ENCODE measurements around the gene PTCRA.
"Not testable (repeated sequence)": the region's sequence is repeated elsewhere in the genome, so short reads cannot be mapped to it uniquely, and the experiment has no call there.

PTCRA gene

GRCh38 chr6:42947950-42948349 is 32.1 kb downstream of the PTCRA start:
- H3K9me3 ChIP-seq (ENCODE audit: control insufficient read depth in 1 of 2, low read length in 2 of 2) = no peaks in the 10 kb centered on the region
- no peak overlapping the region for H3K4me3 ChIP-seq (ENCODE audit: low read depth in 1 of 2, low read length in 2 of 2)
- no peaks in the 10 kb centered on the region for H3K27me3 ChIP-seq (ENCODE audit: low read depth, low read length)
- peaks cover 0 to 7% of the 10 kb centered on the region in 2 donors for H3K4me1 ChIP-seq (ENCODE audit: control insufficient read depth in 1 of 2, insufficient read depth in 2 of 2, low read length in 2 of 2)
- peaks cover 0 to 5% of the 10 kb centered on the region in 2 donors for H3K36me3 ChIP-seq (ENCODE audit: control insufficient read depth in 1 of 2, insufficient read depth in 2 of 2, low read length in 2 of 2)
- H3K27ac ChIP-seq (ENCODE audit: low read length) = no peak overlapping the region

GRCh38 chr6:42952389-42952788 is 36.5 kb downstream of the PTCRA start:
- Histone ChIP-seq H3K4me1 (ENCODE audit: control insufficient read depth in 1 of 2, insufficient read depth in 2 of 2, low read length in 2 of 2) (peaks cover 0 to 7% of the 10 kb centered on the region in 2 donors), H3K36me3 (ENCODE audit: control insufficient read depth in 1 of 2, insufficient read depth in 2 of 2, low read length in 2 of 2) (no peaks in the 10 kb centered on the region), H3K27ac (ENCODE audit: low read length) (no peak overlapping the region), H3K9me3 (ENCODE audit: control insufficient read depth in 1 of 2, low read length in 2 of 2) (no peaks in the 10 kb centered on the region), H3K4me3 (ENCODE audit: low read depth in 1 of 2, low read length in 2 of 2) (no peak overlapping the region), H3K27me3 (ENCODE audit: low read depth, low read length) (no peaks in the 10 kb centered on the region)

- H3K27ac ChIP-seq (ENCODE audit: low read length); H3K9me3 ChIP-seq (ENCODE audit: control insufficient read depth in 1 of 2, low read length in 2 of 2); H3K4me3 ChIP-seq (ENCODE audit: low read depth in 1 of 2, low read length in 2 of 2); H3K27me3 ChIP-seq (ENCODE audit: low read depth, low read length); H3K4me1 ChIP-seq (ENCODE audit: control insufficient read depth in 1 of 2, insufficient read depth in 2 of 2, low read length in 2 of 2); H3K36me3 ChIP-seq (ENCODE audit: control insufficient read depth in 1 of 2, insufficient read depth in 2 of 2, low read length in 2 of 2): not testable (repeated sequence)
These were observed 38.6 kb downstream of the PTCRA start for GRCh38 chr6:42954405-42954804.

- no peaks in the 10 kb centered on the region for H3K27me3 ChIP-seq (ENCODE audit: low read depth, low read length)
- H3K36me3 ChIP-seq (ENCODE audit: control insufficient read depth in 1 of 2, insufficient read depth in 2 of 2, low read length in 2 of 2) = peaks cover 0 to 9% of the 10 kb centered on the region in 2 donors
These were observed 42.3 kb downstream of the PTCRA start for GRCh38 chr6:42958125-42958524.

GRCh38 chr6:42959917-42960242 is 44.0 kb downstream of the PTCRA start:
- Histone ChIP-seq H3K9me3 (ENCODE audit: control insufficient read depth in 1 of 2, low read length in 2 of 2) (no peaks in the 10 kb centered on the region), H3K4me3 (ENCODE audit: low read depth in 1 of 2, low read length in 2 of 2) (peak overlapping the region; percentile 57 to 74), H3K27ac (ENCODE audit: low read length) (no peak overlapping the region), H3K4me1 (ENCODE audit: control insufficient read depth in 1 of 2, insufficient read depth in 2 of 2, low read length in 2 of 2) (peaks cover 4 to 15% of the 10 kb centered on the region in 2 donors), H3K36me3 (ENCODE audit: control insufficient read depth in 1 of 2, insufficient read depth in 2 of 2, low read length in 2 of 2) (peaks cover 5 to 19% of the 10 kb centered on the region in 2 donors), H3K27me3 (ENCODE audit: low read depth, low read length) (no peaks in the 10 kb centered on the region)

More at GRCh38 chr6:42958125-42958524, 42.3 kb downstream of the PTCRA start:
- no peak overlapping the region for H3K4me3 ChIP-seq (ENCODE audit: low read depth in 1 of 2, low read length in 2 of 2)
- no peak overlapping the region for H3K27ac ChIP-seq (ENCODE audit: low read length)
- H3K9me3 ChIP-seq (ENCODE audit: control insufficient read depth in 1 of 2, low read length in 2 of 2) = no peaks in the 10 kb centered on the region
- H3K4me1 ChIP-seq (ENCODE audit: control insufficient read depth in 1 of 2, insufficient read depth in 2 of 2, low read length in 2 of 2) = peaks cover 4 to 15% of the 10 kb centered on the region in 2 donors

- Histone ChIP-seq H3K9me3 (ENCODE audit: control insufficient read depth in 1 of 2, low read length in 2 of 2) (no peaks in the 10 kb centered on the region), H3K36me3 (ENCODE audit: control insufficient read depth in 1 of 2, insufficient read depth in 2 of 2, low read length in 2 of 2) (peaks cover 7 to 24% of the 10 kb centered on the region in 2 donors), H3K4me3 (ENCODE audit: low read depth in 1 of 2, low read length in 2 of 2) (peak within 1 kb of the TSS; percentile 57 to 74), H3K27ac (ENCODE audit: low read length) (no peak within 1 kb of the TSS), H3K27me3 (ENCODE audit: low read depth, low read length) (no peaks in the 10 kb centered on the region), H3K4me1 (ENCODE audit: control insufficient read depth in 1 of 2, insufficient read depth in 2 of 2, low read length in 2 of 2) (peaks cover 4 to 15% of the 10 kb centered on the region in 2 donors)
These were observed 44.6 kb downstream of the PTCRA start, which contains the start of gene GNMT for GRCh38 chr6:42960243-42961019. GNMT (plus strand) TSS chr6:42960754; CDS start chr6:42960768, 14 bp downstream.

GRCh38 chr6:42961020-42961470 is 45.2 kb downstream of the PTCRA start:
- no peak overlapping the region for H3K27ac ChIP-seq (ENCODE audit: low read length)
- H3K9me3 ChIP-seq (ENCODE audit: control insufficient read depth in 1 of 2, low read length in 2 of 2) = no peaks in the 10 kb centered on the region
- peaks cover 4 to 15% of the 10 kb centered on the region in 2 donors for H3K4me1 ChIP-seq (ENCODE audit: control insufficient read depth in 1 of 2, insufficient read depth in 2 of 2, low read length in 2 of 2)
- H3K36me3 ChIP-seq (ENCODE audit: control insufficient read depth in 1 of 2, insufficient read depth in 2 of 2, low read length in 2 of 2) = peaks cover 7 to 30% of the 10 kb centered on the region in 2 donors
- no peaks in the 10 kb centered on the region for H3K27me3 ChIP-seq (ENCODE audit: low read depth, low read length)
- peak overlapping the region; percentile 57 to 74 for H3K4me3 ChIP-seq (ENCODE audit: low read depth in 1 of 2, low read length in 2 of 2)

- peaks cover 7 to 39% of the 10 kb centered on the region in 2 donors for H3K36me3 ChIP-seq (ENCODE audit: control insufficient read depth in 1 of 2, insufficient read depth in 2 of 2, low read length in 2 of 2)
- H3K4me3 ChIP-seq (ENCODE audit: low read depth in 1 of 2, low read length in 2 of 2) = no peak overlapping the region
- H3K27ac ChIP-seq (ENCODE audit: low read length) = no peak overlapping the region
- peaks cover 4 to 15% of the 10 kb centered on the region in 2 donors for H3K4me1 ChIP-seq (ENCODE audit: control insufficient read depth in 1 of 2, insufficient read depth in 2 of 2, low read length in 2 of 2)
- H3K27me3 ChIP-seq (ENCODE audit: low read depth, low read length) = no peaks in the 10 kb centered on the region
- H3K9me3 ChIP-seq (ENCODE audit: control insufficient read depth in 1 of 2, low read length in 2 of 2) = no peaks in the 10 kb centered on the region
These were observed 46.2 kb downstream of the PTCRA start for GRCh38 chr6:42962096-42962495.

- Histone ChIP-seq H3K27ac (ENCODE audit: low read length) (no peak overlapping the region), H3K4me1 (ENCODE audit: control insufficient read depth in 1 of 2, insufficient read depth in 2 of 2, low read length in 2 of 2) (peaks cover 4 to 15% of the 10 kb centered on the region in 2 donors), H3K27me3 (ENCODE audit: low read depth, low read length) (no peaks in the 10 kb centered on the region), H3K36me3 (ENCODE audit: control insufficient read depth in 1 of 2, insufficient read depth in 2 of 2, low read length in 2 of 2) (peaks cover 13 to 44% of the 10 kb centered on the region in 2 donors), H3K4me3 (ENCODE audit: low read depth in 1 of 2, low read length in 2 of 2) (no peak overlapping the region), H3K9me3 (ENCODE audit: control insufficient read depth in 1 of 2, low read length in 2 of 2) (no peaks in the 10 kb centered on the region)
These were observed 46.8 kb downstream of the PTCRA start for GRCh38 chr6:42962502-42963178.

GRCh38 chr6:42963179-42963854 is 47.5 kb downstream of the PTCRA start:
- Histone ChIP-seq H3K27me3 (ENCODE audit: low read depth, low read length) (no peaks in the 10 kb centered on the region), H3K27ac (ENCODE audit: low read length) (no peak overlapping the region), H3K36me3 (ENCODE audit: control insufficient read depth in 1 of 2, insufficient read depth in 2 of 2, low read length in 2 of 2) (peaks cover 13 to 49% of the 10 kb centered on the region in 2 donors)

More at GRCh38 chr6:42963179-42963854, 47.5 kb downstream of the PTCRA start:
- H3K4me3 ChIP-seq (ENCODE audit: low read depth in 1 of 2, low read length in 2 of 2) = no peak overlapping the region
- H3K4me1 ChIP-seq (ENCODE audit: control insufficient read depth in 1 of 2, insufficient read depth in 2 of 2, low read length in 2 of 2) = peaks cover 4 to 15% of the 10 kb centered on the region in 2 donors
- no peaks in the 10 kb centered on the region for H3K9me3 ChIP-seq (ENCODE audit: control insufficient read depth in 1 of 2, low read length in 2 of 2)

Measured in muscle layer of duodenum (tissue), 2 donors.